Thyroid gland (tissue), 4 donors: Measurements from ENCODE around the gene PAFAH1B2.

Experiments
- POLR2A ChIP-seq, 2 donors: fragments of 450-650 bp; IDR thresholded peaks; one replicate each; pipeline ENCODE4 v1.6.1; 2017; ENCODE audit warnings: antibody characterized with exemption in 2 of 2, mild to moderate bottlenecking in 2 of 2, moderate library complexity in 1 of 2
- TF ChIP-seq, protein P1 (sequence below), 6 experiments: fragments of 200-600 bp in 3 of 6; fragments of 450-650 bp in 3 of 6; sonication (generic) in 3 of 6; IDR thresholded peaks; one replicate each; pipeline ENCODE4 v1.5.1; 2016 to 2019; ENCODE audit warnings: antibody characterized with exemption in 6 of 6, mild to moderate bottlenecking in 2 of 6, inconsistent platforms in 1 of 6, moderate library complexity in 1 of 6

DNA sequence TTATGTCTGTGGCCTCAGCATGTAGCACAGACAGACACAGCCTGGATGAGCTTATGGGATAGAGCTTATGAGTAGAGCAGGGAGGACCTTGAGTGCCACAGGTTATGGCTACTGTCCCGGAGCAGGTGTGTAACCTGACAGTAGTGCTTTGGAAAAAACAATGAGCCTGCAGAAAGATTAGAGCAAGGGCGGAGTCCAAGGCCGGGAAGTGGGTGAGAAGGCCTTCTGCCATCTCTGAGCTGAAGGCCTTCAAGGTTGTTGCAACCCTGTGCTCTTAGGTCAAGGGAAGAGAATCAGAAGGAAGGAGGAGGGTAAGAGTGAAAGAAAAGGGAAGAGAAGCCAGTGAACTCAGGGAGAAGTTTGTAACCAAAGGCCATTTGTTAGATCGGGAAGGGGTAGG, 51.2 kb downstream of the PAFAH1B2 start:
- TF ChIP-seq, protein P1, sequence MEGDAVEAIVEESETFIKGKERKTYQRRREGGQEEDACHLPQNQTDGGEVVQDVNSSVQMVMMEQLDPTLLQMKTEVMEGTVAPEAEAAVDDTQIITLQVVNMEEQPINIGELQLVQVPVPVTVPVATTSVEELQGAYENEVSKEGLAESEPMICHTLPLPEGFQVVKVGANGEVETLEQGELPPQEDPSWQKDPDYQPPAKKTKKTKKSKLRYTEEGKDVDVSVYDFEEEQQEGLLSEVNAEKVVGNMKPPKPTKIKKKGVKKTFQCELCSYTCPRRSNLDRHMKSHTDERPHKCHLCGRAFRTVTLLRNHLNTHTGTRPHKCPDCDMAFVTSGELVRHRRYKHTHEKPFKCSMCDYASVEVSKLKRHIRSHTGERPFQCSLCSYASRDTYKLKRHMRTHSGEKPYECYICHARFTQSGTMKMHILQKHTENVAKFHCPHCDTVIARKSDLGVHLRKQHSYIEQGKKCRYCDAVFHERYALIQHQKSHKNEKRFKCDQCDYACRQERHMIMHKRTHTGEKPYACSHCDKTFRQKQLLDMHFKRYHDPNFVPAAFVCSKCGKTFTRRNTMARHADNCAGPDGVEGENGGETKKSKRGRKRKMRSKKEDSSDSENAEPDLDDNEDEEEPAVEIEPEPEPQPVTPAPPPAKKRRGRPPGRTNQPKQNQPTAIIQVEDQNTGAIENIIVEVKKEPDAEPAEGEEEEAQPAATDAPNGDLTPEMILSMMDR (IDR thresholded peaks at IDR 0.05) = no peak
- TF ChIP-seq POLR2A (IDR thresholded peaks at IDR 0.05) = no peak
